HG02970 (cell line): ENCODE data around the gene CX3CR1.

Experiments used
- ATAC-seq: cut with Tn5 transposase; IDR thresholded peaks from one replicate; pipeline ENCODE4 v1.9.1; 2021; ENCODE audit warnings: mild to moderate bottlenecking, moderate library complexity, moderate number of reproducible peaks; ENCODE audit not compliant: unreplicated experiment, low FRiP score

CX3CR1 gene

DNA sequence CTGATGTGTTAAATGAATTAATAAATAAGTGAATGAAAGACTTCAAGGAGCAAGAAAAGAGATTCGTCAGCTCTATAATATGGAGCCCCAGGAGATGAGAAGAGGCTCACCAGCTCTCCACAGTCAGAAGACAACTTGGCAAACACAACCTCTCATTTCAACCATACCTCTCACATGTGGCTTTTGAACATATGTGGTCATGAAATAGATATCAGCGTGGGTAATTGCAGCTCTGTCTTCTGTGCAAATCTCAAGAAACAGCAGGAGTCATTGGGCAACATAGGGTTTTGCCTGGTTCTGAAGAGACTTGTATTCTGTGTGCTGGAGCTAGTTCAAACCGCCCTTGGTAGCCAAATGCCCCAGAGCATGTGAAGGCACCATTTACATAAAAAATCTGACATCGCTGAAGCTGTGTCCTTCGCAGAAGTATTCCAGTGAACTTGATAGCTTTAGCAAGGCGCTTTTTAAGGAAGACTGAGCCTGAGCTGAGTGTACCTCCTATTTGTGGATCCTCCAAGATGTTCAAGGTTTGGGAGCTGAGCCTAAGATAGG is 8.4 kb downstream of the CX3CR1 start:
- no peak for ATAC-seq

DNA sequence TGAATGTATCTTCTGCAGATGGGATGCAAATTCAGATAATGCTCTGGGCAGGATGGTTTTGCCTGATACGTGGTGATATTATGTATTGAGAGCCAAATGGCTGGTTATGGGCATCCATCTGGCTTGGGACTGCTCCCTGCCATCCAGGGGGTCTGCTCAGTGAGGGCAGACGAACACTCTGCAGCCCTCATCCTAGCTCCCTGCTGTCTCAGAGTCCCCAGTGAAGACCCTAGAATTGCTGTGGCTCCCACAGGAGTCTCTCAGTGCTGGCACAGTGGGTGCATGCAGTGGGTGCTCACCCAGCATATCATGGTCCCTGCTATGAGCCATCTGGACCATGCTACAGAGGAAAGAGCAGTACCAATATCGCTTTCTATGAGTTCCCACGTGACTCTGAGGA is 10.3 kb downstream of the CX3CR1 start:
- ATAC-seq, result no peak

DNA sequence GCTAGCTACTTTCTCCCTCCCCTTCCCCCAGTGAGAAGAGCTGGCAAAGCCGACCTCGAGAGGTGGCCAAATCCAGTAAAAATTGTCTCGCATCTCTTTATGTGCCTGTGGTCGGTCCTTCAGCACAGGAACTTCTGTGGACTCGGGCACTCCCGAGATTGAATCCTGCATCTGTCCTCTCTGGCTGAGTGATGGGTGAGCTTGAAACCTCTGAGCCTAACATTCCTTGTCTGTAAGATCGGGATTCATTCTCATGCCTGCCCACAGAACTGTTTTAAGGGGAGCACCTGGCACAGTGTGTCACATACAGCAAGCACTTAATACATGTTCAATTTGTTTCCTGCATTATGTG is 11.3 kb downstream of the CX3CR1 start:
- no peak for ATAC-seq

DNA sequence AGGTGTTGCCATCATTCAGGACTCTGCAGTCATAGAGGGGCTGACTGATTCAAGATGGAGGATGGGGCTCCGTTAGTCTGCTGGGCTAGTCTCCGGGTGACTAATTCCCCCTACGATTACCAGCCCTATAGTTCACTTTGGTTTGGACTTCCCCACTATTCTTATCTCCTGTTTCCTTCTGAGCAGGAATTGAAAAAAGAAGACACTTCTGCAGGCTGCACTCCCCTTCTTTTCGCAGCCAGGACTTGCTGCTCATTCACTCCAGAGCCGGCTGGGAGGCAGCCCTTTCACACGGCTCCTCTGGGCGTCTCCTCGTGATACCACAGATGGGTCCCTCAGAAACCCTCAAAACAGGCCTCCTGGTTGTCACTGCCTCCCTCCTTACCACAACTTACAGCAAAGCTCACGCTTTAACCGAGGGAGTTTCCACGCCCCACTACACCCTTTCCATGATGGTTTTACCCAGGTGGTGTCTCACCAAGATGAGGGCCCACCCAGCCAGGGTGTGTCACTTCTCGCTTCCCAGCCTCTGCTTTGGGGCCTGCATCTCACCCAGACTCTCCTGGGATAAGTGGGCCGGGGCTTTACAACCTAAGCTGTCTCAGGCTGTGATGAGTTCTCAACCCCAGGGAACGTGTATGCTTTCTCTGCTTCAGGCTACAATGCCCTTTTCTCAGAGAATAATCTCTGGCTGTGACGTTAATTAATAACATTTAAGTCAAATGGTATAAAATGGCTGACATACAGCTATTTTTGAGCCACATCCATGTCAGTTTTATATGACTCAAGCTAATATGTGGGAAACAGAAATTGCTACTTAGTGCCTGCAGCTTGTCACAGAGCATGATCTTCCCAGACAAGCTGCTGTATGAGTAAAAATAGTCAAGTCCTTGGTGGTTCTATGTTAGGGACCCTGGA is 11.9 kb downstream of the CX3CR1 start:
- ATAC-seq, result no peak

DNA sequence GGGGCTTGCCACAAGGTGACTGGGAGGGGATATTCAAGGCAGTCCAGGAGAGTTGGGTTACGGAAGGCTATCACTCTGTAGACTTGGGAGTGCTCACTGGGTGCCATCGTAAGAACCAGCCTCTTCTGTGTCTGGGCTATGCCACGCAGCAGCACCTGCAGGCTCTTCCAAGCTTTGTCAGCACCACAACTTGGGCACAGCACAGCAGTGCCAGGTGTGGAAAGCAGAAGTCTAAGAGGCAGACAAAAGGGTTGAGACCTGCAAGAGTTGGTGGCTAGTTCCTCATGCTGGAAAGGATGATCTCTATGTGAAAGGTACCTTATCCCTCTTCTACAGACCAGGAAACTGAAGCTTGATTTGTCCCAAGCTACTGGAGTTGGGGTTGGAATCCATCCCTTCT is 15.8 kb downstream of the CX3CR1 start:
- ATAC-seq, result no peak

DNA sequence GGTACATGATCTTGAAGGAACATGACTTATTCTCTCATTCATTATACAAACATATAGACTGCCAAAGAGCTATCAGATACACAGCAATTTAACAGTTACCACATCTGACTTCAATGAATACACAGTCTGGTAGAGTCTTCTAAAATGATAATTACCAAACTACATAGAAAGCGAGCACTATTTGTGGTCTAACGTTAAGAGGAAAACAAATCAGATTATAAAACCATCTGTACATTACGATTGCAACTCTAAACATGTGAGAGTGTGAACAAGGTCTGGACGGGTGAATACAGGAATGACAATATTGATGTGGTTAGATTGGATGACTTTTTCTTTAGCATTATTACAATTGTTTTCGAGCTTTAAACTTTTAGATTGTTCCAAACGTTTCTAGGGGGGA is 16.3 kb downstream of the CX3CR1 start:
- ATAC-seq, result no peak

DNA sequence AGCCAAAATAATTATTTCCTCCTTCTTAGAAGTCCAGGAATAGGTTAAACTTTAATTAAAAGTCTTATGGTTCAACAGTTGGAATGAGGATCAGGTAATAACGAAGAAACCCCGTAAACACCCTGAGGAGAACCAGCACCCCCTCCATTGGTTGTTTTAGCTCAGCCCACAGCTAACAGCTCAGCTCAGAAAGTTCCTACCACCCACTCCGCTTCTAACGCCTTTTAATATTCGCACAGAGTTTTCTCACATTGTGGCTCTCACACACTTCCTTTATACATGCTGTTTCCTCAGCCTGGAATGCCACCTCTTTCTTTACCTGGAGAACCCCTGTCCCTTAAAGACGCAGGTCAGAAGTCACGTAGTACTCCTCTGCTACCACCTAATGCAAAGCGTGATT is 17.0 kb downstream of the CX3CR1 start:
- no peak for ATAC-seq

DNA sequence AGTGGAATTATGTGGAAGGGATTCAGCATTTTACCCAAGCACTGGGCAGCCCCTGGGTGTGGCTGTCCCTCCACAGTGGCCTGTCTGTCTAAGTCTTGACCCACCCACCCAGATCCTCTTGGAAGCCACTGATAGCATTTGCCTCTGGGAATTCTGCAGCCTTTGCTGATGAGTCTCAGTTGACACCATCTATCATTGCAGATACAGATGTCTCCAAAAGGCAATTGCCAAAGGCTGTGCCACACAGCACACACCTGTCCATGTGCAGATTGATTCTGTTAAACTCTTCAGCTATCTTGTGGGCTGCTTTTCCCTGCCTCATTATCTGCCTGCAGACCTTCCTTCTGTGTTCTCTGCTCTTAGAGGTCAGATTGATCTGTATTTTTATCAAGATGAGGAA is 18.1 kb downstream of the CX3CR1 start:
- ATAC-seq, result no peak

DNA sequence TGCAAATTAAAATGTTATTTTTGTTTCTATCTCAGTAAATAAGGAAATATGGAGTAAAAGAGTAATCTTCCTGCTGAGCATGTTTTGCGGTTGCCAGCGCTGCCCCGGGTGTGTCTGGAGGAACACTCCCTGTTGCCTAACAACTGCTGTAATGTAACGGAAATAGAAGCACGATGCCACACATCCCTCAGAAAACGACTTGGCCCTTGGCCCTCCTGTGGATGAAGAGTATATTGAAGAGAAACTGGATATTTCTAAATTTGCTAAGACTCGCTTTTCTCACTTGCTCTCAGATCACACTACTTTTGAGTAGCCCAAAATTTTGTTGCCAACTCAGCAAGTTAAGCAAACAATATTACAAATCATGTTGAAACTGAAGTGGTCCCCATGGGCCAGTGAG is 18.9 kb downstream of the CX3CR1 start:
- peak; percentile 71 for ATAC-seq

DNA sequence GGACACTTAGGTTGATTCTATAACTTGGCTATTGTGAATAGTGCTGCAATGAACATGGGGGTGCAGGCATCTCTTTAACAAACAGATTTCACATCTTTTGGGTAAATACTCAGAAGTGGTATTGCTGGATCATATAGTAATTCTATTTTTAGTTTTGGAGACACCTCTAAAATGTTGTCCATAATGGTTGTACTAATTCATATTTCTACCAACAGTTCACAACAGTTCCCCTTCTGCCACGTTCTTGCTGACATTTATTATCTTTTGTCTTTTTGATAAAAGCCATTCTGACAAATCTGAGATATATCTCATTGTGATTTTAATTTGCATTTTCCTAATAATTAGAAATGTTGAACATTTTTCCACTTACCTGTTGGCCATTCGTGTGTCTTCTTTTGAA is 19.5 kb downstream of the CX3CR1 start:
- no peak for ATAC-seq

DNA sequence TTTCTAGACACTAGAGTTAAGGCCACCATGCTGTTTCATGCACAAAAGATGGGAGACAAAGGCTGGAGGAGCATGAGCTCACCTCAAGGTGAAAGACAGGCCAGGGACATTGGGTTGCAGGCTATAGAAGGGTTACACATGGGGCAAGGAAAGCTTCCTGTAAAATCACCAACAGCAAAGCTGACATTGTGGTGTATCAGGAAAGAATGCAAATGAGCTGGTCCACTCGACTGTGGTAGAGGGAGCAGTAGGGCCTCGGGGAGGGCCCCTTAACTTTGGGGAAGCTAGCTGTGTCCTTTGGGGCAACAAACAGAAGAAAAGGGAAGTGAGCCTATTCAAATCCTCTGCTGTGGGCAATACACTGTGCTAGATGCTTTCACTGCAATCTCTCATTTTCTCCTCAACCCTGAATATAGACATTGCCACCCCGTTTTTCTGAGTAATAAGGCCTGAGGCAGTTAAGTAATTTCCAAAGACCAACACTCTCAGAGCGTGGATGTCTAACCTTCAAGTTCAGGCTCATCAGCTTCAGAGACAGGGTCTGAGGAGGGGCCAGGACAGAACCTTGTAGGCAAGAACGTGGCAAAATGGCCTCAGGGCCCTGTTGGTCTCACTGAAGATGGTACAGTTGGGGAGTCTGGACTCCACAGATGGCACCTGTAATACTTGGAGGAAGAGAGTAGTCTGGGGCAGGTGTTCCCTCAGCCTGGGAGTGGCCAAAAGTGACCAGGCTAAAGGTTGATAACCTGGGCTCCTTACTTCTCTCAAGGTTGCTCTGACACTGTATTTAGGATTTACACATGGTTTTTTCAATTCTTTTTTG is 24.1 kb downstream of the CX3CR1 start:
- peak; percentile 96 for ATAC-seq

DNA sequence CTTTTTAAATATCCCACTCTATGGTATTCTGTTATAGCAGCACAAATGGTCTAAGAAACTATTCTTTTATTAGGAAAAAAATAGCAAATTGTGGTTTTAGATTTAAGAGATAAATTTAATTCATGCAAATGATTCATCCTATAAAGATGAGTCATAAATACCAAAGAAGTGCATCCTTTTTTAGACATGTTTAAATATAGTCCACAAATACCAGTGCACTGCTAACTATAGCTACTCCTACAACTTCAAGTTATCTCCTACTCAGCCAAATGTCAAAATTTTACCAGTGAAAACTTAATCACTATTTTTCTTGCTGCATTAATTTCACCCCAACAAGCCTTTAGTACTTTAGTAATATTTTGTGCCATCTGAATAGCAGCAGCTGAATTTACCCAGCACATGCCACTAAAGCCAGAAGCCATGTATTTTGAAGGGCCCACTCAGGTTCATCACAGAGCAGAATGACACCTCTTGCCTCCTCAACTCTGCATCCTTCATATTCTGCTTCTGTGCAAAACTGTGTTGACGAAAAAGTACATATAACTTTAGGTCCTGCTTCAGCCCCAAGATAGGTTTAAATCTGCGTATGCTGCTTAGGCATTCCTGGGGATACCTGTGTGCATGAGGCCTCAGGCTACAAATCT is 24.9 kb downstream of the CX3CR1 start:
- no peak for ATAC-seq

DNA sequence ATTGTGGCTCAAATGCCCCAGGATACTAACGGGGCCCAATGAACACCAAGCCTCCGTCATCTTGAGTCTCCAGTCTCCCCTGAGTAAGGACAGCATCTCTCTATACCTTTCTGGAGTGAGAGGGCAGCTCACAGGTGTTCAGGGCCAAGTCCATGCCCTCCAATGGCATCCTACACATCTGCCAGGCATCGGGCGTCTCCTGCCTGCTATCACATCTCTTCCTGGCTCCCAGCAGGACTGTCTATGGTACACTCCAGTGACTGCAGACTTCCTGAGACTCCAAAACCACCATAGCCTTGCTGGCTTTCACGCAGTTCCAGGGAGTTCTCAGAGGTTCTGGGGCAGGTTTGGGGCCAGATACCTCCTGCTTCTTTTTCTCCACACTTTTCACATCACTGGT is 28.3 kb downstream of the CX3CR1 start:
- ATAC-seq, result no peak

DNA sequence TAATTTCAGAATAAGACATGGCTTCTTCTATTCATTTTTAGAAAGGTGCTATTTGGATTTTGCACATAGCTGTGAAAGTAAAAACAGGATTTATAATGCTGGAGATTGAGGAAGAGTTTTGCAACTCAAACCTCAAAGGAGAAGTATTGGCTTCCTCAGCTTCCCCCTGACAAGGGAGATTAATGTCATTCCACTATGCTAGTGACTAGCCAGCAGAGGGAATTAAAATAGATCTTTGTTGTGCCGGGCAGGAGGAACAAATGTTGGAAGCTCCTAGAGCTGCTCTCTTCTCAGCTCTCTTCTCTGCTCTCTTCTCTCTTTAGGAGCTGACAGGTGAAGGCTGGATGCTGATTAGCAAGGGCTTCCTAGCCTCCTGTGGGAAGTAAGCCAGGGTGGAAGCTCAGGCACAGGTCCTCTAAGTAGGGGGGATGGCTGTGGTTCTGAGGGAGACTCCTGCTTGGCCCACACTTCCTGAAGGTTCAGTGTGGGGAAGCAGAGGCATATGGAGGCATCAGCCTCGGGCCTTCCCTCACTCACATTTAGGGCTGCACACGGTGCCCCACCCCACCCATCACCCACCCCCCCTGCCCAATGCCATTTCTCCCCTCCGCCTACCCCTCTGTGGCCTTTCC is 29.6 kb downstream of the CX3CR1 start:
- ATAC-seq, result no peak

DNA sequence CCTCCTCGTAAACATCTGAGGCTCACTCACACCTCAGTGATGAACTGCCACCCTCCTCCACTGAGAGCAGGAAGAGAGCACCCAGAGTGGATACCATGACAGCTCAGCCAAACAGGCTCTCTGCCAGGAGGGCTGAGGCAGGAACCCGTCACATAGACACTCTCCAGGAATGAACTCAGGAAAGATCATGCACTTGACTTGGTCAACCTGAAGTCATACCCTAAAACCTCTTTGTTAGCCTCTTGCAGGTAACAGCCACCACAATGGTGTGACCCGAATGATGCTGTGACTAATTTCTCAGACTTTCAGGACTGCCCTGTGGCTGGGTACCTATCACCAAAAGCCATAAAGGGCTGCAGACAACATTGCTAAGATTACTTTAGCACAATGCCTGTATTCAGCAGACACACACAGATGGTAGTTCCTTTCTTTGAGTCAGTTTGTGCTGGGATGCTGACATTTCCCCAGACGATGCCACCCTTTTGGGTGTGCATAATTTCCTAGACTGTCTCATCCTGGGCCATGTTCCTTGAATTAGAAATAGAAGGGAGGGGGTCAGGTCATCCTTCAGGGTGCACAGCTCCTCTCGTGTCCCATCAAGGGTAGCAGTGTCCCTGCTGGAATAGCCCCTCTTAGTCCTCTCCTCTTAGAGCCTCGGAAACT is 30.3 kb downstream of the CX3CR1 start:
- no peak for ATAC-seq

DNA sequence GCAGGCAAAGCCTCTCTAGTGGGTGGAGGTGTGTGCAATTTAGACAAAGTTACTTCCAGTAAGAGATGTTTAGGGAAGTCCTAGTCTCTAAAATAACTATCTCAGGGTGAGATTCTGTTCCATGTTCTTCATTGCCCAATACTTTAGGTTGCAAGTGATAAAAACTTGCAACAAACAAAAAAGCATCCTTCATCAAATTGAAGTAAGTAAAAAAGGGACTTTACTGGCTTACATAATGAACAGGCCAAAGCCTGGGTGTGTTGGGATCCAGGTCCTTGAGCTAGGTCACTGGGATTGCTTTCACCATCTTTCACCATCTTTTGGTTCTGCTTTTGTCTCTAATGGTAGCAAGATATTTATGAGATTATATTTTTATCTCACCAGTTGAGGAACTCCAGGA is 38.3 kb downstream of the CX3CR1 start:
- no peak for ATAC-seq

DNA sequence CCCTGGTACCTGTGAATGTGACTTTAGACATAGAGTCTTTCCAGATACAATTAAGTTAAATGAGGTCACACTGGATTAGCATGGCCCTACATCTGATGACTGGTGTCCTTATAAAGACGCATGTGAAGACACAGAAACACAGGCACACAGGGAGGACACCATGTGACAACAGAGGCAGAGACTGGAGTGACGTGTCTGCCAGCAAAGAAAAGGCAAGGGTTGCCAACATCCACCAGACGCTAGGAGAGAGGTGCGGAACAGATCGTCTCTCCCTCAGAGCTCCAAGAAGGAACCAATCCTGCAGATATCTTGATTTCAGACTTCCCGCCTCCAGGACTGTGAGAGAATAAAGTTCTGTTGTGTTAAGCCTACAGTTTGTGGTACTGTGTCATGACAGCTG is 42.8 kb downstream of the CX3CR1 start:
- ATAC-seq, result no peak

DNA sequence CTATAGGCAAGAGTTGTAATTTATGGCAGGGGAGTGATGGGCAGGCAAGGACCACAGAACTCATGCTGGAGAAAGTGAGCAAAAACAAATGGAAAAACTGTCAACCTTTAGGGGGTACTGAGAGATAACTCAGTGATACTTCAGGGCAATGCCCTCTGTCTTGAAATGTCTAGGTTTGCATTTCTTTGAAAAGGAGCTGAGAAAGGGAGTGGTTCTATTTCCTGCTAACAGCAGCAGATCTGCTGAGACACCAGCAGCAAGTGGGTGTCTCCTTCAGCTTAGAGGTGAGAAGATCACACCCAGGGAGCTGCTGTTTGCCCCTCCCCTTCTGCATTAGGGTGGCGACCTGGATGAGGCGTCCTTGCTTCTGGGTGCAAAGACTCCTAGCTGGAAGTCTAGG is 45.2 kb downstream of the CX3CR1 start:
- ATAC-seq, result no peak

DNA sequence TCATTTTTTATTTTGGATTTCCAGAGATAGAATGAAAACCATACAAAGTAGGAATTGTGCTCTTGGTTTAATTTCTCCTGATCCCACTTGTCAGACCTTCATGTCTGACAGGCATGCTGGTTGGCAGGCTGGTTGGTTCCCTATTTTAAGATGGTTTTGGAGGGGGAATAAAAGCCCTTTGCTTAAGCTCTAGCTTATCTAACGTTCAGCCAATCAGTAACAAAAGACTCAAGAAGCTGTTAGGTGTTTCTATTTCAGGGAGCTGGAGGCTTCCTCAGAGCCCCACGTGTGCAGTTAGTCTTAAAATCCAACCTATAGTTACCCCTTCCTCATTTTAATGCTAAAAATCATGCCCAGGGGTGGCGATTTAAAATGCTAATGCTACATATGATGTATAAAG is 47.0 kb downstream of the CX3CR1 start:
- ATAC-seq, result no peak

DNA sequence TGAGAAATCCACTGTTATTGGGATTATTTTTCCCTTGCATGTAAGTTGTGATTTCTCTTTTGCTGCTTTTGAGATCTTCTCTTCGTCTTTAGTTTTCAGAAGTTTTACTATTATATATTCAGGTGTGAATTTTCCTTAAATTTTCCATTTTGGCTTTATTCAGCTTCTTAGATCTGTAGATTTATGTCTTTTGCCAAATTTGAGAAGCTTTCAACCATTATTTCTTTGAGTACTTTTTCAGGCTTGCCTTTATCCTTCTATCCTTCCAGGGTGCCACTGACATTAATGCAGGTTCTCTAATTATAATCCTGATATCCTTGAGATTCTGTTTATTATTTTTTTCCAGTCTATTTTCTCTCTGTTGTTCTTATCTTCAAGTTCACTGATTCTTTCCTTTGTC is 49.4 kb downstream of the CX3CR1 start:
- no peak for ATAC-seq
